Gastrocnemius medialis (tissue), 4 donors: Measurements from ENCODE around the gene TNIK.

Source experiments
- POLR2A ChIP-seq, 2 donors: fragments of 450-650 bp; IDR thresholded peaks; one replicate each; pipeline ENCODE4 v1.6.1; 2017; ENCODE audit warnings: antibody characterized with exemption in 2 of 2, mild to moderate bottlenecking in 2 of 2, moderate library complexity in 2 of 2
- TF ChIP-seq, protein P1 (sequence below), 5 experiments: fragments of 450-650 bp in 3 of 5; fragments of 200-600 bp in 2 of 5; sonication (generic) in 2 of 5; IDR thresholded peaks in 4 of 5; conservative IDR thresholded peaks in 1 of 5; 1 replicate in 4 of 5; 2 replicates in 1 of 5; pipeline ENCODE4 v1.5.1; 2016 to 2019; ENCODE audit warnings: antibody characterized with exemption in 5 of 5, mild to moderate bottlenecking in 3 of 5, moderate library complexity in 3 of 5

DNA sequence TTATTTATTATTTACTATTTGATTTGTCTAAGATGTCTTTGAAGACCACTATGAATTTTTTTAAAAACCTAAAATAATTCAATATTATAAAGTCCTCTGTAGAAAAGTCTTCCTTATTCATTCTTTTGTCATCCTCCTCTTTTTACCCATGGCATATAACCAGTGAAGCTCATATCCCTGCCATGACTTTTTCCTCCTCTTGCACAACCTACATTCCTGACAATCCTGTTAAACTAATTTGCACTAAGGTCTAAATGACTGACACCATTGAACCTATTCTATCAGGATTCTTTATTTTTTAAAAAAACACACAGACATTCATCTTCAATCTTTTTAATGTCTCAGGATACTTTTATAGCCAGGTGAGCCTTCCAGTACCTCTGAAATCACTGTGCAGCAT lies 273.8 kb downstream of the TNIK start:
- TF ChIP-seq, protein P1, sequence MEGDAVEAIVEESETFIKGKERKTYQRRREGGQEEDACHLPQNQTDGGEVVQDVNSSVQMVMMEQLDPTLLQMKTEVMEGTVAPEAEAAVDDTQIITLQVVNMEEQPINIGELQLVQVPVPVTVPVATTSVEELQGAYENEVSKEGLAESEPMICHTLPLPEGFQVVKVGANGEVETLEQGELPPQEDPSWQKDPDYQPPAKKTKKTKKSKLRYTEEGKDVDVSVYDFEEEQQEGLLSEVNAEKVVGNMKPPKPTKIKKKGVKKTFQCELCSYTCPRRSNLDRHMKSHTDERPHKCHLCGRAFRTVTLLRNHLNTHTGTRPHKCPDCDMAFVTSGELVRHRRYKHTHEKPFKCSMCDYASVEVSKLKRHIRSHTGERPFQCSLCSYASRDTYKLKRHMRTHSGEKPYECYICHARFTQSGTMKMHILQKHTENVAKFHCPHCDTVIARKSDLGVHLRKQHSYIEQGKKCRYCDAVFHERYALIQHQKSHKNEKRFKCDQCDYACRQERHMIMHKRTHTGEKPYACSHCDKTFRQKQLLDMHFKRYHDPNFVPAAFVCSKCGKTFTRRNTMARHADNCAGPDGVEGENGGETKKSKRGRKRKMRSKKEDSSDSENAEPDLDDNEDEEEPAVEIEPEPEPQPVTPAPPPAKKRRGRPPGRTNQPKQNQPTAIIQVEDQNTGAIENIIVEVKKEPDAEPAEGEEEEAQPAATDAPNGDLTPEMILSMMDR (IDR thresholded peaks at IDR 0.05 in 4 of 5, conservative IDR thresholded peaks at IDR 0.05 in 1 of 5): no peak
- no peak for TF ChIP-seq POLR2A (IDR thresholded peaks at IDR 0.05)
